HepG2 (cell line): ENCODE data around the gene TNFRSF13B. TPM values are rescaled to one million over a fixed set of nuclear protein-coding genes. Genes with fewer than 3 reads are reported as not detected.
A peak's percentile ranks its signal among the peaks of the same experiment; 100 is the strongest.

Experiments used
- ATAC-seq: fragments of 200-7000 bp; cut with Tn5 transposase; 3 replicates; pipeline ENCODE4 v1.9.1; 2020; ENCODE audit warnings: mild to moderate bottlenecking, moderate library complexity
- BruUV-seq: library from RNA; stranded (reverse); fragments of 400-500 nt; replicated peaks from 2 replicates; lab custom pipeline; 2021; lab: Mats Ljungman, UMichigan
- CTCF ChIA-PET: fragments of 300-600 bp; formaldehyde crosslinking; extraction: SDS; loops from one replicate; lab custom pipeline; 2021; ENCODE audit warnings: low total read pairs, inconsistent platforms, low intra/inter-chr PET ratio; lab: Yijun Ruan, JAX
- POLR2A ChIA-PET: fragments of 350-600 bp; sonication (Branson Sonifier 250); formaldehyde crosslinking; loops from one replicate; lab custom pipeline; 2020; ENCODE audit warnings: antibody characterized with exemption, inconsistent platforms; lab: Yijun Ruan, JAX
- DNase-seq: peaks from one replicate; pipeline ENCODE4 v3.0.0-alpha.2; 2015; ENCODE audit warnings: low spot score
- FAIRE-seq: peaks from 3 replicates; lab custom pipeline; 2011; peaks lifted over from hg19 to GRCh38; lab: Jason Lieb, UNC
- H2AFZ ChIP-seq: one replicate; pipeline ENCODE4 v1.6.1; 2011; ENCODE audit warnings: low read length, inconsistent platforms
- H3K27ac ChIP-seq: fragments of 300-600 bp; 3 replicates; pipeline ENCODE4 v1.8.0; 2011; ENCODE audit warnings: mixed run types, mild to moderate bottlenecking, mixed read lengths, low read length, inconsistent platforms; ENCODE audit not compliant: insufficient read depth; ENCODE audit errors: extremely low read length
- H3K27me3 ChIP-seq, 2 experiments: fragments of 200-600 bp in 1 of 2; 2 replicates in 1 of 2; 3 replicates in 1 of 2; pipeline versions ENCODE4 v1.6.0 to v1.8.0; 2011; ENCODE audit warnings: low read length in 2 of 2, mild to moderate bottlenecking in 2 of 2, moderate library complexity in 2 of 2, inconsistent platforms in 1 of 2; ENCODE audit not compliant: insufficient read depth in 2 of 2, control insufficient read depth in 1 of 2
- H3K36me3 ChIP-seq, 2 experiments: fragments of 200-600 bp in 1 of 2; replicated peaks in 1 of 2; 2 replicates in 1 of 2; 3 replicates in 1 of 2; pipeline versions ENCODE4 v1.5.1 to v1.8.0; 2011; ENCODE audit warnings: low read length in 2 of 2, inconsistent platforms in 1 of 2; ENCODE audit not compliant: insufficient read depth in 2 of 2, control insufficient read depth in 1 of 2
- H3K4me1 ChIP-seq: 2 replicates; pipeline ENCODE4 v1.5.1; 2012; ENCODE audit warnings: low read length, inconsistent platforms; ENCODE audit not compliant: insufficient read depth
- H3K4me2 ChIP-seq: 2 replicates; pipeline ENCODE4 v1.6.0; 2011; ENCODE audit warnings: low read depth, low read length, inconsistent platforms
- H3K4me3 ChIP-seq, 3 experiments: fragments of 200-600 bp in 1 of 3; sonication (generic), shearing (Covaris generic) in 1 of 3; replicated peaks in 1 of 3; 2 replicates each; pipeline ENCODE4 v1.5.1; 2011 to 2016; ENCODE audit warnings: low read length in 3 of 3, inconsistent platforms in 2 of 3, low read depth in 2 of 3, mild to moderate bottlenecking in 2 of 3, control low read depth in 1 of 3, mixed read lengths in 1 of 3; ENCODE audit not compliant: insufficient read depth in 1 of 3
- H3K79me2 ChIP-seq: one replicate; pipeline ENCODE4 v1.6.1; 2011; ENCODE audit warnings: low read length, inconsistent platforms; ENCODE audit not compliant: insufficient read depth
- H3K9ac ChIP-seq: 2 replicates; pipeline ENCODE4 v1.6.0; 2011; ENCODE audit warnings: mild to moderate bottlenecking, low read depth, low read length, inconsistent platforms; ENCODE audit not compliant: insufficient read depth
- H3K9me3 ChIP-seq: 2 replicates; pipeline ENCODE4 v1.5.1; 2012; ENCODE audit warnings: mild to moderate bottlenecking, low read length
- H4K20me1 ChIP-seq: 2 replicates; pipeline ENCODE4 v1.6.0; 2011; ENCODE audit warnings: inconsistent platforms, mild to moderate bottlenecking, low read length, moderate library complexity; ENCODE audit not compliant: insufficient read depth
- CHD4 ChIP-seq: fragments of 200-600 bp; sonication (generic); IDR thresholded peaks from 2 replicates; pipeline ENCODE4 v1.7.0; 2017; ENCODE audit warnings: mild to moderate bottlenecking, low read length, borderline replicate concordance
- FLYWCH1 ChIP-seq: sonication (generic); formaldehyde crosslinking; IDR thresholded peaks from 2 replicates; pipeline ENCODE4 v1.8.1; 2023; ENCODE audit warnings: mild to moderate bottlenecking, missing genetic modification reagents
- FOXK1 ChIP-seq: sonication (generic); formaldehyde crosslinking; IDR thresholded peaks from 2 replicates; pipeline ENCODE4 v1.4.0; 2020; ENCODE audit warnings: low read depth, missing genetic modification reagents, borderline replicate concordance
- GATAD1 ChIP-seq: IDR thresholded peaks from 2 replicates; pipeline ENCODE4 v1.6.1; 2016; ENCODE audit warnings: missing genetic modification reagents, missing compliant biosample characterization
- IRF2 ChIP-seq: IDR thresholded peaks from 2 replicates; pipeline ENCODE4 v1.6.1; 2018; ENCODE audit warnings: missing genetic modification reagents, missing compliant biosample characterization
- KDM3A ChIP-seq: IDR thresholded peaks from 2 replicates; pipeline ENCODE4 v1.6.1; 2018; ENCODE audit warnings: low read depth, missing compliant biosample characterization
- MAX ChIP-seq: IDR thresholded peaks from 2 replicates; pipeline ENCODE4 v1.6.1; 2012; ENCODE audit warnings: inconsistent platforms
- NAIF1 ChIP-seq: sonication (generic); formaldehyde crosslinking; IDR thresholded peaks from 2 replicates; pipeline ENCODE4 v1.5.0; 2020; ENCODE audit warnings: mild to moderate bottlenecking, missing genetic modification reagents, borderline replicate concordance
- NONO ChIP-seq, 2 experiments: fragments of 450-650 bp in 1 of 2; sonication (generic) in 1 of 2; formaldehyde crosslinking in 1 of 2; IDR thresholded peaks in 1 of 2; conservative IDR thresholded peaks in 1 of 2; 2 replicates each; pipeline versions ENCODE4 v1.6.1 to v1.8.0; 2017 to 2022; ENCODE audit warnings: mild to moderate bottlenecking in 1 of 2, missing genetic modification reagents in 1 of 2, moderate library complexity in 1 of 2
- RAD51 ChIP-seq: fragments of 450-650 bp; IDR thresholded peaks from 2 replicates; pipeline ENCODE4 v1.6.1; 2016; ENCODE audit warnings: borderline replicate concordance
- STAT5B ChIP-seq: sonication (generic); formaldehyde crosslinking; IDR thresholded peaks from 2 replicates; pipeline ENCODE4 v1.4.0; 2020; ENCODE audit warnings: missing genetic modification reagents
- TRIM24 ChIP-seq: sonication (generic); formaldehyde crosslinking; IDR thresholded peaks from 2 replicates; pipeline ENCODE4 v1.8.0; 2022; ENCODE audit warnings: mild to moderate bottlenecking, missing genetic modification reagents
- USF2 ChIP-seq, 2 experiments: sonication (generic) in 1 of 2; formaldehyde crosslinking in 1 of 2; IDR thresholded peaks; 2 replicates each; pipeline versions ENCODE4 v1.5.1 to v1.6.1; 2011 to 2020; ENCODE audit warnings: borderline replicate concordance in 1 of 2, low read depth in 1 of 2, low read length in 1 of 2, mild to moderate bottlenecking in 1 of 2, missing genetic modification reagents in 1 of 2, moderate library complexity in 1 of 2
- ZFYVE20 ChIP-seq: sonication (generic); formaldehyde crosslinking; IDR thresholded peaks from 2 replicates; pipeline ENCODE4 v1.8.0; 2023; ENCODE audit warnings: low read depth, mild to moderate bottlenecking, moderate library complexity, missing genetic modification reagents, borderline replicate concordance
- ZNF496 ChIP-seq: sonication (generic); formaldehyde crosslinking; IDR thresholded peaks from 2 replicates; pipeline ENCODE4 v1.8.1; 2023; ENCODE audit warnings: mild to moderate bottlenecking, moderate library complexity, missing genetic modification reagents; ENCODE audit not compliant: insufficient replicate concordance
- WGBS: methylation state at CpG from one replicate; pipeline ENCODE4 v1.1.6; 2017; ENCODE audit warnings: low lambda C conversion rate; 5-methylcytosine and 5-hydroxymethylcytosine counted together
- in situ Hi-C: cut with HindIII; loops from 2 replicates; pipeline ENCODE4 v1.10.0; 2017; ENCODE audit warnings: low pct_unique_long_range_greater_than_20kb; ENCODE audit not compliant: extremely low pct_ligation_motif_present
- intact Hi-C: fragments of 100-400 bp; cut with micrococcal nuclease; formaldehyde crosslinking; loops from one replicate; pipeline ENCODE4 v1.10.0; 2022; ENCODE audit not compliant: unreplicated experiment
- polyA plus RNA-seq, 8 experiments: library from polyadenylated mRNA; depleted of rRNA in 3 of 8; stranded (reverse) in 7 of 8; unstranded in 1 of 8; fragments of >200 nt; fragmentation: Illumina TruSeq in 4 of 8; extraction: Trizol in 4 of 8; gene quantifications; 2 replicates each; pipeline versions ENCODE4 v1.2.1 to v1.2.3, GENCODE V29; 2011 to 2016; ENCODE audit warnings: low read depth in 4 of 8, missing spikeins in 1 of 8, mixed read lengths in 1 of 8; ENCODE audit not compliant: insufficient read depth in 1 of 8
- total RNA-seq, 5 experiments: library from RNA; depleted of rRNA; stranded (reverse); fragments of >200 nt; fragmentation: Illumina TruSeq; extraction: Trizol; gene quantifications; 2 replicates each; pipeline ENCODE4 v1.2.3, GENCODE V29; 2016; ENCODE audit warnings: low read depth in 1 of 5

Gene TNFRSF13B
- total and polyA plus RNA-seq, 2 of the 13 experiments (the other 11 are each of a cell fraction or from before 2014, with no cell fraction given), result not detected

GRCh38 chr17:17004251-17004996 lies 32.5 kb upstream of the TNFRSF13B start:
- no peak overlapping the region for H2AFZ ChIP-seq
- no peak for FAIRE-seq
- no peaks in the 10 kb centered on the region for H4K20me1 ChIP-seq
- TF ChIP-seq KDM3A (CRISPR knock-in tag), result no peak
- TF ChIP-seq ZNF496, result no peak
- peak; percentile 51; the same call in 1 of the 2 replicates for TF ChIP-seq USF2 (IDR thresholded peaks at IDR 0.05; ENCODE audit: low read depth, low read length)
- TF ChIP-seq USF2 (CRISPR knock-in tag; IDR thresholded peaks at IDR 0.05; ENCODE audit: borderline replicate concordance), result peak; percentile 37; the same call in 1 of the 2 replicates
- peak; percentile 49; the same call in 1 of the 2 replicates for TF ChIP-seq MAX
- no peak for TF ChIP-seq ZFYVE20 (CRISPR knock-in tag)
- no peak for TF ChIP-seq FLYWCH1 (CRISPR knock-in tag)
- TF ChIP-seq GATAD1 (CRISPR knock-in tag), result no peak
- TF ChIP-seq STAT5B, result no peak
- no peak for TF ChIP-seq FOXK1 (CRISPR knock-in tag)
- TF ChIP-seq RAD51, result peak; percentile 18; the same call in 1 of the 2 replicates
- TF ChIP-seq NAIF1 (CRISPR knock-in tag), result no peak
- no peak for TF ChIP-seq IRF2 (CRISPR knock-in tag)
- no peak for TF ChIP-seq CHD4
- no peak for TF ChIP-seq NONO (IDR thresholded peaks at IDR 0.05)
- no peak for TF ChIP-seq NONO (CRISPR knock-in tag; conservative IDR thresholded peaks at IDR 0.05)
- no peak for TF ChIP-seq TRIM24 (CRISPR knock-in tag)
- TF ChIP-seq, all 625 proteins: peak for 3
- WGBS, result 46% methylated on average over 16 of the region's 19 CpGs
- Histone ChIP-seq H3K27me3 (peaks cover 0 to 18% of the 10 kb centered on the region in 2 experiments; a peak in 4 of 5 replicates), H3K27ac (no peak overlapping the region), H3K4me1 (peaks cover 19% of the 10 kb centered on the region), H3K4me3 (no peak overlapping the region), H3K4me2 (peak overlapping the region; percentile 49; the same call in 1 of the 2 replicates), H3K79me2 (no peaks in the 10 kb centered on the region), H3K9ac (no peak overlapping the region), H3K36me3 (no peaks in the 10 kb centered on the region), H3K9me3 (no peaks in the 10 kb centered on the region)
- no peak for DNase-seq
- ChIA-PET POLR2A (no interaction called here), CTCF (no interaction called here)
- intact Hi-C loops, result loop anchor here (5.0 kb wide), 2 partner anchors 38 to 308 kb away; partner anchors contain the start of gene MPRIP
- in situ Hi-C loops, result loop anchor here (5.0 to 10.0 kb wide), 2 partner anchors 138 to 310 kb away; no protein-coding TSS in a partner anchor
- peak; percentile 7; the same call in 1 of the 3 replicates for ATAC-seq
- no TSS peak for BruUV-seq
